WI38 (cell line): Measurements from ENCODE around the gene ZC3H18.

ENCODE experiments used
- H3K4me3 ChIP-seq: 2 replicates; pipeline ENCODE4 v1.5.1; 2011; ENCODE audit warnings: low read depth, mild to moderate bottlenecking, control low read depth, low read length
- CTCF ChIP-seq: IDR thresholded peaks from 2 replicates; pipeline ENCODE4 v1.5.1; 2012; ENCODE audit warnings: low read depth, mild to moderate bottlenecking, control low read depth, low read length

ZC3H18 gene

GRCh38 chr16:88618956-88619667 lies 48.9 kb downstream of the ZC3H18 start:
- no peak overlapping the region for H3K4me3 ChIP-seq
- TF ChIP-seq CTCF = no peak

- TF ChIP-seq CTCF = no peak
- no peak overlapping the region for H3K4me3 ChIP-seq
These were observed 49.9 kb downstream of the ZC3H18 start for GRCh38 chr16:88619859-88620815.

GRCh38 chr16:88622125-88622524 lies 51.9 kb downstream of the ZC3H18 start:
- H3K4me3 ChIP-seq = no peak overlapping the region
- TF ChIP-seq CTCF = no peak

GRCh38 chr16:88622866-88623265 lies 52.7 kb downstream of the ZC3H18 start:
- no peak overlapping the region for H3K4me3 ChIP-seq
- no peak for TF ChIP-seq CTCF

- no peak for TF ChIP-seq CTCF
- H3K4me3 ChIP-seq = no peak overlapping the region
These were observed 53.7 kb downstream of the ZC3H18 start for GRCh38 chr16:88623858-88624257.

- H3K4me3 ChIP-seq = no peak overlapping the region
- no peak for TF ChIP-seq CTCF
These were observed 54.3 kb downstream of the ZC3H18 start for GRCh38 chr16:88624481-88624880.

GRCh38 chr16:88624977-88625576 lies 54.9 kb downstream of the ZC3H18 start:
- no peak overlapping the region for H3K4me3 ChIP-seq
- no peak for TF ChIP-seq CTCF
